ENCODE data around the gene PPP6R1. TPM values are rescaled to one million over a fixed set of nuclear protein-coding genes. Genes with fewer than 3 reads are reported as not detected.

The PPP6R1 gene
- total RNA-seq = 10 to 100 TPM; 23.6 to 42.8 (median 26.6) TPM

GRCh38 chr19:55258828-55259539 is at the start of gene PPP6R1:
PPP6R1 (minus strand) TSS chr19:55259017; CDS start chr19:55247103, 11,914 bp downstream.
- no peak for TF ChIP-seq CTCF (IDR thresholded peaks at IDR 0.05; ENCODE audit: low read depth)

GRCh38 chr19:55308281-55308680 is 49.5 kb upstream of the PPP6R1 start:
- TF ChIP-seq CTCF (IDR thresholded peaks at IDR 0.05; ENCODE audit: low read depth) = no peak

- no peak for TF ChIP-seq CTCF (IDR thresholded peaks at IDR 0.05; ENCODE audit: low read depth)
These were observed 47.9 kb upstream of the PPP6R1 start for GRCh38 chr19:55306712-55307111.

GRCh38 chr19:55305983-55306562 is 47.3 kb upstream of the PPP6R1 start:
- no peak for TF ChIP-seq CTCF (IDR thresholded peaks at IDR 0.05; ENCODE audit: low read depth)

- TF ChIP-seq CTCF (IDR thresholded peaks at IDR 0.05; ENCODE audit: low read depth) = no peak
These were observed 46.7 kb upstream of the PPP6R1 start for GRCh38 chr19:55305491-55305890.

GRCh38 chr19:55304980-55305379 is 46.2 kb upstream of the PPP6R1 start:
- TF ChIP-seq CTCF (IDR thresholded peaks at IDR 0.05; ENCODE audit: low read depth) = no peak

- TF ChIP-seq CTCF (IDR thresholded peaks at IDR 0.05; ENCODE audit: low read depth) = no peak
These were observed 45.6 kb upstream of the PPP6R1 start for GRCh38 chr19:55304279-55304978.
